Thyroid gland (tissue), 4 donors: ENCODE data around the gene CTSL.

Experiments used
- CTCF ChIP-seq, 6 experiments: fragments of 200-600 bp in 3 of 6; fragments of 450-650 bp in 3 of 6; sonication (generic) in 3 of 6; IDR thresholded peaks; one replicate each; pipeline ENCODE4 v1.5.1; 2016 to 2019; ENCODE audit warnings: antibody characterized with exemption in 6 of 6, mild to moderate bottlenecking in 2 of 6, inconsistent platforms in 1 of 6, moderate library complexity in 1 of 6
- POLR2A ChIP-seq, 2 donors: fragments of 450-650 bp; IDR thresholded peaks; one replicate each; pipeline ENCODE4 v1.6.1; 2017; ENCODE audit warnings: antibody characterized with exemption in 2 of 2, mild to moderate bottlenecking in 2 of 2, moderate library complexity in 1 of 2

GRCh38 chr9:87734106-87734505 is 8.2 kb downstream of the CTSL start:
- TF ChIP-seq CTCF (IDR thresholded peaks at IDR 0.05) (no peak), POLR2A (IDR thresholded peaks at IDR 0.05) (no peak)
